ENCODE results near the gene ATP5F1D.

DNA sequence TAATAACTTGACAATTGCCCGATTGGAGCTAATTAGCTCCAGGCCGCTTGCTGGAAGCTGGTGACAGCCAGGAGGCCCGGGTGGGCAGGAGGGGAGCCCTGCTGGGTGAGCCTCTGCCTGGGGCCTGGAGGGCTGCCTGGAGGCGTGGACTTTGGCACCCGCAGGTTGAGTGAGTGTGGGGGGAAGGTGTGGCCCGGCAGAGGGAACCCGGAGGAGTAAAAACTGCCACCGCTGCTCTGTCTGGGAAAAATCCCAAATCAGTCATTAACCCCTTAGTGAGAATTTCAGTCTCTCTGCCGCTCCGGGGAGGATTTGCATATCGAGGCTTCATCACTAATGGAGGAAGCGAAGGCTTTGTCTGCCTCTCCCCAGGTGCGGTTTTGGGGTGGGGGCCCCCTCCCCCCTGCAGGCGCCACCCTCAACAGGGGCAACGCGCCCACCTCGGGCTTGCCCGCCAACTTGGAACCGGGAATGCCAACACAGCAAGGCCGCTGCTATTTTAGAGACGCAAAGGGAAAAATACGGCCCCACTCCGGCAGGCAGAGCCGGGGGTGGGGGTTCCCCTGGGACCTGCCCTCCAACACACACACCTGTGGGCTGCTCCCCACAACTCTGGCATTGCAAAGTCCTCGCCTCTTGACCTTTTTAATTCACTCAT is 50.3 kb downstream of the ATP5F1D start:
- no peak for TF ChIP-seq POLR2AphosphoS5 (IDR thresholded peaks at IDR 0.05; ENCODE audit: low read depth)
- TF ChIP-seq, protein P1, sequence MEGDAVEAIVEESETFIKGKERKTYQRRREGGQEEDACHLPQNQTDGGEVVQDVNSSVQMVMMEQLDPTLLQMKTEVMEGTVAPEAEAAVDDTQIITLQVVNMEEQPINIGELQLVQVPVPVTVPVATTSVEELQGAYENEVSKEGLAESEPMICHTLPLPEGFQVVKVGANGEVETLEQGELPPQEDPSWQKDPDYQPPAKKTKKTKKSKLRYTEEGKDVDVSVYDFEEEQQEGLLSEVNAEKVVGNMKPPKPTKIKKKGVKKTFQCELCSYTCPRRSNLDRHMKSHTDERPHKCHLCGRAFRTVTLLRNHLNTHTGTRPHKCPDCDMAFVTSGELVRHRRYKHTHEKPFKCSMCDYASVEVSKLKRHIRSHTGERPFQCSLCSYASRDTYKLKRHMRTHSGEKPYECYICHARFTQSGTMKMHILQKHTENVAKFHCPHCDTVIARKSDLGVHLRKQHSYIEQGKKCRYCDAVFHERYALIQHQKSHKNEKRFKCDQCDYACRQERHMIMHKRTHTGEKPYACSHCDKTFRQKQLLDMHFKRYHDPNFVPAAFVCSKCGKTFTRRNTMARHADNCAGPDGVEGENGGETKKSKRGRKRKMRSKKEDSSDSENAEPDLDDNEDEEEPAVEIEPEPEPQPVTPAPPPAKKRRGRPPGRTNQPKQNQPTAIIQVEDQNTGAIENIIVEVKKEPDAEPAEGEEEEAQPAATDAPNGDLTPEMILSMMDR (conservative IDR thresholded peaks at IDR 0.05; ENCODE audit: low read depth in 2 of 2) = no peak

Measured in GM23338 (cell line).